T-helper 2 cell treated with Interferon-gamma antibody and Interleukin-4, amounts not matched to agents 5 μg/mL and 100 μg/mL, for 36 hours (primary cell): ENCODE data around the gene MT1HL1.

Experiments
- DNase-seq: peaks from one replicate; pipeline ENCODE4 v3.0.0; 2021; ENCODE audit warnings: low spot score
- H3K27ac Mint-ChIP-seq: one replicate; pipeline ENCODE4 v1.8.0; 2021; ENCODE audit warnings: mild to moderate bottlenecking, mixed read lengths
- H3K27me3 Mint-ChIP-seq: one replicate; pipeline ENCODE4 v1.8.0; 2021; ENCODE audit warnings: low read depth, mixed read lengths
- H3K36me3 Mint-ChIP-seq: one replicate; pipeline ENCODE4 v1.8.0; 2021; ENCODE audit warnings: low read depth, mixed read lengths
- H3K4me1 Mint-ChIP-seq: one replicate; pipeline ENCODE4 v1.8.0; 2021; ENCODE audit warnings: low read depth, mixed read lengths
- H3K4me3 Mint-ChIP-seq: one replicate; pipeline ENCODE4 v1.8.0; 2022; ENCODE audit warnings: mild to moderate bottlenecking, moderate library complexity, mixed read lengths
- H3K9me3 Mint-ChIP-seq: one replicate; pipeline ENCODE4 v1.8.0; 2021; ENCODE audit warnings: mixed read lengths

Gene MT1HL1

GRCh38 chr1:237033804-237034203 lies 29.6 kb upstream of the MT1HL1 start:
- no peak overlapping the region for H3K27ac Mint-ChIP-seq
- peaks cover 4% of the 10 kb centered on the region for H3K27me3 Mint-ChIP-seq
- no peak overlapping the region for H3K4me3 Mint-ChIP-seq
- no peak for DNase-seq
- no peaks in the 10 kb centered on the region for H3K4me1 Mint-ChIP-seq
- H3K9me3 Mint-ChIP-seq, result no peaks in the 10 kb centered on the region
- no peaks in the 10 kb centered on the region for H3K36me3 Mint-ChIP-seq

DNA sequence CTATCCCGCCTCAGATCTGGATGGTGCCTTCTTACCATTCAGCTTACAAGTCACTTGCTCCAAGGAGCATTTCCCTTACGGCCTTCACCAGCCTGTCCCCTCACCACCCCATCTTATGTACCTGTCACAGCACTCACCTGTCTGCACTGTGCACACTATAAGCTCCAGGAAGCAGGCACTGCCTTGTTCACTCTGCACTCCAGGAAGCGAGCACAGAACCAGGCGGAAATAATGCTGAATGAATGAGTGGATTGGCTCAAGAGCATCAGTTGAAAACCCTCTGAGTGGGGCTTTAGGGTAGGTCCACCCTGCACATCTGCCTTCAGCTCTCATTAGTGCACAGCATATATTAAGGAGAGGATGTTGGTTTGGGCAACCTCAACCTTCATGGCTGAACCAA lies 28.8 kb upstream of the MT1HL1 start:
- no peaks in the 10 kb centered on the region for H3K4me1 Mint-ChIP-seq
- DNase-seq, result no peak
- no peak overlapping the region for H3K4me3 Mint-ChIP-seq
- H3K9me3 Mint-ChIP-seq, result no peaks in the 10 kb centered on the region
- no peak overlapping the region for H3K27ac Mint-ChIP-seq
- H3K27me3 Mint-ChIP-seq, result peaks cover 4% of the 10 kb centered on the region
- no peaks in the 10 kb centered on the region for H3K36me3 Mint-ChIP-seq

DNA sequence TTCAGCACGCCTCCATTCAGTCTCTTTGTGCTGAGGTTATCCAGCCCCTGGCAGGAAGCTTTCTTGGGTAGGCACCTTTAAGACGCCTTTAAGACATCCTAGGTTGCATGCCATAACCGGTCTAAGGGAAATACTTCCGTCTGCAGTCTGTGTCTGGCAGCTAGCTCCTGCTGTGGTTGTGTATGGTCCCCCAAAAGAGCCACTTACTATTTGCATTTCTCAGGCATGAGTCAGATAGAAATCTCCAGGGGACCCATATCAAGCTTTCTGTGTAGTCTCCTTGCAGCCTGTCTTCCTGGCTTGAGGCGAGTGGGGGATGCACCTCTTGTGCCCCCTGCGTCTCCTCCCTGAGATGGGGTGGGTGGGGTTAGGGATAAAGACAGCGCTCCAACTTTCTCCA lies 27.8 kb upstream of the MT1HL1 start:
- no peak for DNase-seq
- Mint-ChIP-seq H3K4me1 (no peaks in the 10 kb centered on the region), H3K27ac (no peak overlapping the region), H3K4me3 (no peak overlapping the region), H3K27me3 (peaks cover 4% of the 10 kb centered on the region), H3K36me3 (no peaks in the 10 kb centered on the region), H3K9me3 (no peaks in the 10 kb centered on the region)

DNA sequence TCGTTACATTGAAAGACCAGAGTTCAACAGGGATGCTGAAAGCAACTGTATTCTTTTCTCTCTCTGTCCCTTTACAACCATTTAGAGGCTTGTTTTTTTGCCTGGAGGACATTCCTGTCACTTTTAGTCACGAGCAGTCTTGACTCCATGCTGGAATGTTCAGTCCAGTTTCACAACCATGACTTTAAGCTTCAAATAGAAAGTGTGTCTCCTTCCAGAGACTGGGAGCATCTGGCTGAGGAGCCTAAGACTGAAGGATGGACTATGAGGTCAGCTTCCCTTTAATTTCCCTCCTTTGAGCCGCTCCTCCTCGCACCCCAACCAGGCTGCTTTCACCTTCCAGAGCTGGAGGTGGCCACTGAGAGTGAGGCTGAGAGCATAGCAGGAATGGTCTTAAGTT lies 27.2 kb upstream of the MT1HL1 start:
- H3K4me1 Mint-ChIP-seq, result no peaks in the 10 kb centered on the region
- H3K27ac Mint-ChIP-seq, result no peak overlapping the region
- H3K4me3 Mint-ChIP-seq, result no peak overlapping the region
- H3K27me3 Mint-ChIP-seq, result peaks cover 4% of the 10 kb centered on the region
- no peaks in the 10 kb centered on the region for H3K9me3 Mint-ChIP-seq
- H3K36me3 Mint-ChIP-seq, result no peaks in the 10 kb centered on the region
- no peak for DNase-seq

- Mint-ChIP-seq H3K27ac (no peak overlapping the region), H3K4me1 (no peaks in the 10 kb centered on the region), H3K36me3 (no peaks in the 10 kb centered on the region), H3K27me3 (peaks cover 4% of the 10 kb centered on the region), H3K4me3 (no peak overlapping the region), H3K9me3 (peaks cover 6% of the 10 kb centered on the region)
- no peak for DNase-seq
These were observed 25.8 kb upstream of the MT1HL1 start for GRCh38 chr1:237029850-237030535.

- DNase-seq, result no peak
- Mint-ChIP-seq H3K9me3 (peaks cover 6% of the 10 kb centered on the region), H3K36me3 (no peaks in the 10 kb centered on the region), H3K4me3 (no peak overlapping the region), H3K27ac (no peak overlapping the region), H3K27me3 (peaks cover under 1% of the 10 kb centered on the region), H3K4me1 (no peaks in the 10 kb centered on the region)
These were observed 25.0 kb upstream of the MT1HL1 start for GRCh38 chr1:237029240-237029639.

DNA sequence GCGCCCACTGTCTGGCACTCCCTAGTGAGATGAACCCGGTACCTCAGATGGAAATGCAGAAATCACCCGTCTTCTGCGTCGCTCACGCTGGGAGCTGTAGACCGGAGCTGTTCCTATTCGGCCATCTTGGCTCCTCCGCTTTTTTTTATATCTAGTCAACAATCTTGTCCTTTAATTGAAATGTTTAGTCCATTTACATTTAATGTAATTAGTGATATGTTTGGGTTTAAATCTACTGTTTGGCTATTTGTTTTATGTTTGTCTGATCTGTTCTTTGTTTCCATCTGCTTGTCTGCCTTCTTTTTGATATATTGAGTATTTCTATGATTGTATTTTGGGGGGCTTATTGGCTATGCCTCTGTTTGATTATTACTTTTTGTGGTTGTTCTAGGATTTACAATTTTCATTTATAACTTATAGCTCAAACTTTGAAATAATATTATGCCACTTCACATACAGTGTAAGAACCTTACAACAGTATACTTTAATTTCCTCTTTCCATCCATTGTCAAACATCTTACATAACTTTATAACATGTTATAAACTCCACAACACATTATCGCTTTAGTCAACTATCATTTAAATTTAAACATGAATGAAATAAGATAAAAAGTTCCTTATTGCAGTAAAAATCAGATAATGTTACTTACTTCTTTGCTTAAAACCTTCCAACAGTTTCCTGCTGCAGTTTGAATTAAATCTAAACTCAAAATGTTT lies 21.3 kb upstream of the MT1HL1 start:
- Mint-ChIP-seq H3K9me3 (peaks cover 6% of the 10 kb centered on the region), H3K4me1 (no peaks in the 10 kb centered on the region), H3K4me3 (no peak overlapping the region), H3K27me3 (no peaks in the 10 kb centered on the region), H3K27ac (no peak overlapping the region), H3K36me3 (no peaks in the 10 kb centered on the region)
- no peak for DNase-seq

- Mint-ChIP-seq H3K36me3 (no peaks in the 10 kb centered on the region), H3K4me3 (no peak overlapping the region), H3K9me3 (no peaks in the 10 kb centered on the region), H3K27me3 (no peaks in the 10 kb centered on the region), H3K4me1 (no peaks in the 10 kb centered on the region), H3K27ac (no peak overlapping the region)
- DNase-seq, result no peak
These were observed 14.7 kb upstream of the MT1HL1 start for GRCh38 chr1:237018896-237019295.

DNA sequence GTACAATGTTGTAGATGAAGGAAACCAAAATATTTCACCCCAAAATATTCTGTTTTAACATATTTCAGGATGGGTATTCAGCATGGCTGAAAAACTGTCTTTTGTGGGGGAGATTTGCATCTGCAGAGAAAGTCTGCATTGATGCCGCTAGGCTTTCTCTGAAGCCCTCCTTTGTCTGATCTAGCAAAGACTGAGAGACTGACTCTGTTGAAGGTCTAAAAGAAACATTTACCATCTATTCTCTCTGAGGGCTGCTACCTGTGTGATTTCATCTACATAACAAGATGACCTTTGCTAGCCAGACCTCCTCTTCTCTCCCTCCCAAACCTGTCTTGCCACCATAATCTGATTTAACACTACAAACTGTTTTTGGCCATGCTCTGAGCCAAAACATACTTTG lies 12.4 kb upstream of the MT1HL1 start:
- DNase-seq, result no peak
- no peaks in the 10 kb centered on the region for H3K9me3 Mint-ChIP-seq

GRCh38 chr1:237013608-237014007 lies 9.4 kb upstream of the MT1HL1 start:
- Mint-ChIP-seq H3K27ac (no peak overlapping the region), H3K9me3 (no peaks in the 10 kb centered on the region), H3K27me3 (peaks cover 2% of the 10 kb centered on the region), H3K36me3 (no peaks in the 10 kb centered on the region), H3K4me3 (no peak overlapping the region), H3K4me1 (no peaks in the 10 kb centered on the region)
- DNase-seq, result no peak

More for the DNA sequence above, 12.4 kb upstream of the MT1HL1 start:
- Mint-ChIP-seq H3K27me3 (no peaks in the 10 kb centered on the region), H3K36me3 (no peaks in the 10 kb centered on the region), H3K4me1 (no peaks in the 10 kb centered on the region), H3K27ac (no peak overlapping the region), H3K4me3 (no peak overlapping the region)

DNA sequence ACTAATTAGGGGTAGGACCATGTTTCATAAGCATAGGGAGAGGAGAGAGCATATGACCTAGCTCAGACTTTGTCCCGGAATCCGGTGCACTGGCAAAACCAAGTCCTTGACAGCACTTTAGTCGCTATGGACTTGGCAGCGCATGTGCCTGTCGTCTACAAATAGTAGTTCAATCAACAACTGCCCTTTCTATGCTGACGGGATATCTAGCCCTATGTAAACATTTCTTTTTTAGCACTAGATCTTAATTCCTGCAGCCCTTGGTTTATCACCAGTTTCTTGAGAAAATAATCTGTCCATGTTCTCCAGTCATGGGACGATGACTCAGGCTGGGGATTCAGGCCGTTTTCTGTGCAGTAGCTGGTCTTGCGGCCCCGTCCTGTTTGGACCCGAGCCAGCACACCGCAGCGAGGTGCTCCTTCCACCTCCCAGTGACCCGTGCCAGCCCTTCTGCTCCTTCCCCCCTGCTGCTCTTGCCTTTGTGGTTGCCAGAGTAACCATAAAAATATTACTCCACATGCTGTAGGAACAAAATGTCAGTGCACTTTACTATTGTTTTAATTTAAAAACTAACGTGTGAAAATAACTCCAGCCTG lies 8.6 kb upstream of the MT1HL1 start:
- H3K9me3 Mint-ChIP-seq, result no peaks in the 10 kb centered on the region
- H3K36me3 Mint-ChIP-seq, result no peaks in the 10 kb centered on the region
- H3K4me3 Mint-ChIP-seq, result no peak overlapping the region
- H3K4me1 Mint-ChIP-seq, result no peaks in the 10 kb centered on the region
- H3K27me3 Mint-ChIP-seq, result peaks cover 2% of the 10 kb centered on the region
- no peak overlapping the region for H3K27ac Mint-ChIP-seq
- no peak for DNase-seq

- DNase-seq, result no peak
- peaks cover 2% of the 10 kb centered on the region for H3K27me3 Mint-ChIP-seq
- H3K36me3 Mint-ChIP-seq, result no peaks in the 10 kb centered on the region
- H3K4me3 Mint-ChIP-seq, result no peak overlapping the region
- no peak overlapping the region for H3K27ac Mint-ChIP-seq
- no peaks in the 10 kb centered on the region for H3K9me3 Mint-ChIP-seq
- H3K4me1 Mint-ChIP-seq, result no peaks in the 10 kb centered on the region
These were observed 8.1 kb upstream of the MT1HL1 start for GRCh38 chr1:237012361-237012760.

- no peaks in the 10 kb centered on the region for H3K4me1 Mint-ChIP-seq
- no peak overlapping the region for H3K4me3 Mint-ChIP-seq
- H3K36me3 Mint-ChIP-seq, result no peaks in the 10 kb centered on the region
These were observed 7.2 kb upstream of the MT1HL1 start for GRCh38 chr1:237011432-237011831.

GRCh38 chr1:237009611-237010010 lies 5.4 kb upstream of the MT1HL1 start:
- Mint-ChIP-seq H3K27ac (no peak overlapping the region), H3K4me3 (no peak overlapping the region), H3K36me3 (no peaks in the 10 kb centered on the region), H3K27me3 (peaks cover 2% of the 10 kb centered on the region), H3K4me1 (no peaks in the 10 kb centered on the region), H3K9me3 (no peaks in the 10 kb centered on the region)
- DNase-seq, result no peak

More at GRCh38 chr1:237011432-237011831, 7.2 kb upstream of the MT1HL1 start:
- Mint-ChIP-seq H3K27ac (no peak overlapping the region), H3K9me3 (no peaks in the 10 kb centered on the region), H3K27me3 (peaks cover 2% of the 10 kb centered on the region)
- DNase-seq, result no peak
